GM12875 (cell line): ENCODE data around the gene MAP3K3.
"Not testable (repeated sequence)": the region's sequence is repeated elsewhere in the genome, so short reads cannot be mapped to it uniquely, and the experiment has no call there.

Source experiments
- H3K4me3 ChIP-seq: one replicate; pipeline ENCODE4 v1.5.1; 2011; ENCODE audit warnings: low read depth, low read length, control low read depth
- CTCF ChIP-seq: IDR thresholded peaks from 2 replicates; pipeline ENCODE4 v1.5.1; 2011; ENCODE audit warnings: low read depth, mild to moderate bottlenecking, control low read depth, inconsistent platforms, low read length, moderate library complexity, borderline replicate concordance; ENCODE audit not compliant: insufficient read depth

MAP3K3 gene

DNA sequence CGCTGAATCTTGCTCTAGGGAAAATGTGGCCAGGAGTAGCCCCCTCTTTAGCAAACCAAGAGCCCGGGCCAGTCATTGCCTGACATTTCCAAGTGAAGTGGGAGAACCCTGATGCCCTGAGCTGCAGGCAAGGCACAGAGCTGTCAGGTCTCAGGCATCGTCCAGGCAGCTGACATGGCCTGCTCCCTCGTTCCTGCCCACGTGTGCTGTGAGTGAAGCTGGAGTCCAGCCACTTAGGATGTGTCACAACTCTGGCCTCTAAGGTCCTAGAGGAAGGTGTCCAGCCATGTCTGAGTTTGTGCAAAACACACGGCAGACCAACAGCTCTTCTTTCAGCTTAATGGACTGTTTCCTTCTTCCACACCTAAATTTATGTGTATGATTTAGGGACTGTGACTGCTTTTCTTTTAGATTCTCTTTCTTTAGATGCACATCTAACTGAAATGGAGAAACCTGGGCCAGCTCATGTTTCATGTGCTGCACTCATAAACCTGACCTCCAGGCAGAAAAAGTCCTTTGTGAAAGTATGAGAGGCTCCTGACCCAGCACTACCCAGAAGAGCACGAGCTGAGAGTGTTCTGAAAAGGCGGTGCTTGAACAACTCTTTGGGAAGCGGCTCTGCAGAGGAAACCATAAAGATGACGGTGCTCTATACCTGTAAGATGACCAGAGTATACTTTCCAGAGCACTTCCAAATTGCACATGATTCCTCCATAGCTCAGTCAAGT is 92.5 kb downstream of the MAP3K3 start:
- no peak for TF ChIP-seq CTCF
- H3K4me3 ChIP-seq, result no peak overlapping the region

DNA sequence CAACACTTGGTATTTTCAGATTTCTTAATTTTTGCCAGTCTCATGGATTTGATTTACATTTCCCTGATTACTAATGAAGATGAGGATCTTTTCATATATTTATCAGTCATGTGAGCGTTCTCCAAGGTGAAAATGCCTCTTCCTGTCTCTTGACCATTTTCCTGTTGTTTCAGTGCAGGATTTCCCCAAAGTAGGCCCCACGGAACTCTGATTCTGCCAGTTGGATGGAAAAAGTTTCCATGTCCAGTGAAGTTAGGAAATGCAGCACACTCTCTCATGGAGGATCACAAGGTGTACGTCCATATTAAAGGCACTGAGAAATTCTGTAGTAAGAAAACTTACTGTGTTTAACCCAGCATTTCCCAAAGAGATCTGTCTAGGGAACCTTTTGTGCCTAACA is 94.2 kb downstream of the MAP3K3 start:
- no peak overlapping the region for H3K4me3 ChIP-seq
- TF ChIP-seq CTCF, result no peak

- no peak for TF ChIP-seq CTCF
- no peak overlapping the region for H3K4me3 ChIP-seq
Measured at GRCh38 chr17:63718988-63719387, 96.8 kb downstream of the MAP3K3 start.

- not testable (repeated sequence) for H3K4me3 ChIP-seq
Measured at GRCh38 chr17:63720194-63720593, 98.0 kb downstream of the MAP3K3 start.

- no peak for TF ChIP-seq CTCF
- no peak overlapping the region for H3K4me3 ChIP-seq
Measured at GRCh38 chr17:63722403-63722802, 100.2 kb downstream of the MAP3K3 start.

DNA sequence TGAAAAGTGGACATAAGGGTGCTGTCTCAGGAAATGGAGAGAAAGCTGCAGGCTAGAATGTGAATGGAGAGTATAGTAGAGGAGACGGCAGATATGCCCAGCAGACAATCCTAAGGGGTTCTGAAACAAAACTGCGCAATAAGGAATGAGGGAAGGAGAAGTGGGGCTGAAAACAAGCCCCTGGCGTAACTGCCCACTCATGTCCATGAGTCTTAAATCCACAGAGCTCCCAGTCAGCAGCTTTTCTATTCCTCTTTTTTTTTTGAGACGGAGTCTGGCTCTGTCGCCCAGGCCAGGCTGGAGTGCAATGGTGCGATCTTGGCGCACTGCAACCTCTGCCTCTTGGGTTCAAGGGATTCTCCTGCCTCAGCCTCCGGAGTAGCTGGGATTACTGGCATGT is 113.5 kb downstream of the MAP3K3 start:
- TF ChIP-seq CTCF, result no peak
- H3K4me3 ChIP-seq, result no peak overlapping the region

DNA sequence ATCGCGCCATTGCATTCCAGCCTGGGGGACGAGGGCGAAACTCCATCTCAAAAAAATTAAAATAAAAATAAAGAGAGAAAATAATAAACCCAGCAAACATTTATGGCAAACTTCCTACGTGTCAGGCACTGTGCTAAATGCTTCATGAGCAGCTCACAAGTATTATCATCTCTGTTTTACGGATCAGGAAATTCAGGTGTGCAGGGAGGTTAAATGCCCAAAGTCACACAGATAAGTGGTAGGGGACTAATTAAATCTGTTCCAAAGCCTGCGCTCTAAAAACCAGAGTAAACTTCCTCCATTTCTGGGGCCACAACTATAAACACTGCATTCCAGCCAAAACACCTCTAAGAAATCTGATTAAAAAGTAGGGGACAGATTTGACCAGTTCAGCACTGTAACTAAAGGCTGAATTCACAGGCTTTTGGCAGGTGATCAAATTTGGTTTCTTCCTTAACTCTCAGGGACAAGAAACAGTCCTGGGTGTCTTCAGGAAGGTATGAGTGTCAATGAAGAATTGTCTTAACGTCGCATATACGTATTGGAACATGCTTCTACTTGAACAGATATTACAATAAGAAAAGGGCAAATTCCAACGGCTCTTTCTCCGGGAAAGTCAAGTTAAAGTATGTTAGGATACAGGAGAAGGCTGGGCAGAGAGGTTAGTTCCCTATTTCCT is 118.4 kb downstream of the MAP3K3 start:
- no peak for TF ChIP-seq CTCF
- peak overlapping the region; percentile 68 for H3K4me3 ChIP-seq

DNA sequence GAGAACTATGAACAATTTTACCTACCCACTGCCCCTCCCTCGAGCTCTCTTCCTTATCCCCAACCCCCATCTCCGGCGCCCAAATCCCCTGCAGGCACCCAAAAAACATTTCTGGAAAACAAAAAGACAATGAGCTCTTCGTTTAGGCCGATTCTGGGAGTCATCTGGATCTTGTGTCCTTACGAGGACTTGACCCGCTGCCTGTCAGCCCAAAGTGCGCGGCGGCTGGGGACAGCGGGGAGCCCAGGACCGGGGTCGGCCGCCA is 118.9 kb downstream of the MAP3K3 start:
- no peak for TF ChIP-seq CTCF

More for the DNA sequence above, 118.9 kb downstream of the MAP3K3 start:
- peak overlapping the region; percentile 68 for H3K4me3 ChIP-seq
